ENCODE measurements around the gene OSBPL3.

Gene OSBPL3

DNA sequence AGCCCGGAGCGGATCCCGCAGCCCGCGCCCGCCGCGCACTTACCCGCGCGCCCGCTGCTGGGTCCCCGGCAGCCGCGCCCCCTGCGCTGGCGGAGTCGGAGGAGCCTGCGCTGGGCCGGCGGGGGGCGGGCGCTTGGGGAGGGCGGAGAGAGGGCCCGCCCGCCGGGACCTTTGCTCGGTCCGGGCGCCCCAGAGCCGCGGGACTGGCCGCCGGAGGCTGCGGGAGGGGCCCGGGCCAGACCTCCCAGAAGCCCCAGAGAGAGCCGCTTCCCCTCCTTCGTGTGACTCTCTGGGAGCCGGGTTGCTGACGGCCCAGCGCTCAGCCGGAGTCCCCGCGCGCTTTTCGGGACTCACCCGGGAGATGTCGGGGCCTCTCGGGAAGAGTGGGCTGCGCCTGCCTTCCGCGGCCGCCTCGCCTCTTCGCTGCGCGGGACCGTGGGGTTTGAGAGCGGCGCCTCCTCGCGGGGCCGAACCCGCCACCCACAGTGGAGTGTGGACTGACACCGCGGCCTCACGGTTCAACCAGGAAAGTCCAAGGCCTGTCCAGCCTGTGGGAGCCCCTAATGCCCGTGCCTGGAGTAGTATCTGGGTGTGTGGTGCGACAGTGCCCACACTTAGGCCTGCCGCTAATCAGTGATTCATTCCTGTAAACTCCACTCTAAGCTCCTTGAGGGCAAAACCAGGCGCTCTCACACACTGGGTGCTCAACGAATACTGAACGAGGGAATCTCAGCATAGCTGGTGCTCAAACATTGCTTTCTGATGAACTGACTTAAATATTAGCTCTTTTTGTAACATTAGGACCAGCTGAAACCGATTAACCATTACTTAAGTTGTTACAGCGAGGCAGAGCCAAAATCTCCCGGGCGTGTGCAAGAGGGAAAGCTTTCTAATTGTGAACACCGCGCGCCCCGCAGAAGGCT, 222.4 kb downstream of the OSBPL3 start, which contains the start of gene GSDME:
Gene GSDME, minus strand, starts transcription at position 112 of the 923 bp plus-strand sequence. CDS start 7,690 bp downstream, outside the sequence.
- DNase-seq (ENCODE audit: low read depth): no peak

DNA sequence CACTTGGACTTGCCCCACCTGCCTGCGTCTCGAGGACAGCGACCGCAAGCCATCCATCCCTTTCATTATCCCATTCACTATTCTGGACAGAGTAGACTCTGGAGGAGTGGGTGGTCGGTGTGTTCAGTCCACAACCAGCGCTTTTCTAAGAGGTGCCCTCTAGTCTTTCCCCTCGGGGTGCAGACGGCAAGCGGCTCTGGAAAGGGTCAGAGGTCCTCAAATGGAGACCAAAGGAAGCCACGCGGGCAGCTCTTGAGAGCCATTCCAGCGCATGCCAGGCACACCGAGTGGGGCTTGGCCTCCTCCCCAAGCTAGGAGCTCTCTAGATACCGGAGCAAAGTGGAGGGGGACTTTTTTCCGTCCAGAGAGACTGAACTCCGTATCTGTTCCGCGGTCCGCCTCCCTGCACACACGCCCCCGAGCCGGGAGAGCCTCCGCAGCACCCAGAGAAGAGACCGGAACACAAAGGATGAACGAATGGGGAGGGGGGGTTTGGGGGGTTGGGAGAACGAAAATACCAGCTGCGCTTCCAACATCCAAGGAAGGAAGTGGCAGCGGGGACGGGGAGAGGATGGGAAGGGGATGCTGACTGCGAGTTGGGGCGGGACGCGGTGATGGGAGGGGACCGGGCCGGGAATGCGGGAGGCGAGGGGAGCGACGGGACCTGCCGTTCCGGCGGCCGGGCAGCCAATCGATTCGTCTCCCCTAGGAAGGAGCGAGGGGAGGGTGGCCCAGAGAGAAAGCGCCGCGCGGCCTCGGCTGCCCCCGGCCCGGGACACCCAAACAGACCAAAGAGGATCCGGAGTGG, 223.2 kb downstream of the OSBPL3 start:
- DNase-seq (ENCODE audit: low read depth): no peak

DNA sequence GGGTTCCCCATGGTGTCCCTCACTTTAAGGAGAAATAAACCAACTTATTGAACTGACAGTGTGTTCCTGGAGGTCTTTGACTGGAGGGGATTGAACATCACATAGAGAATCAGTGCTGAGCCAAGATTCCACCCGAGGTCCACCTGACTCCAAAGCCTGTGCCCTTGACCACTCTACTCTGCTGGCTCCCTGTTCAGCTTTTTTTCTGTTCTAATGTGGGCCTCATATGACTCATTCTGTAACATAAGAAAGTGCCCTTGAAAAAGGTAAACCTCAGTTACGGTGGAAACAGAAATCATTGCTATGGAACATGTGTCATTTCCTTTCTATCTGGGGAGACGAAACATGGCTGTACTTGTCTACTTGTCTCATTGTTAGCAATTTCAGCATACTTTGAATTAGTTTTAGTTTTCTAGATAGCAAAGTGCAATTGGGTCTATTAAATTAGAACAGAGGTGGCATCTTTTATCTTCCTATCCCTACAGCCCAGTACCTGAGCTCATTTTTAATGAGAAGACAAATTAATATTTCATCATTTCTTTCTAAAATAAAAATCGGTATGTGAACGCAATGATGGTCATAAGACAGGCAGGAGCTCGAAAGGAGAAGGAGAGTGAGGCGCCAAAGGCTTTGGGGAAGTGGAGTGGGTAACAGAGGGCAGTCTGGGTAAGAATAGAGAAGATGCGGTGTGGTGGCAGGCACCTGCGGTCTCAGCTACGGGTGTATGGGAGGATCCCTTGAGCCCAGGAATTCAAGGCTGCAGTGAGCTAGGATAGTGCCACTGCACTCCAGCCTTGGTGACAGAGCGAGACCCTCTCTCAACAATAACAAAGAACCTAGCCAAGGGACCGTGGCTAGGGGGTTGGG, 224.2 kb downstream of the OSBPL3 start:
- DNase-seq (ENCODE audit: low read depth): no peak

DNA sequence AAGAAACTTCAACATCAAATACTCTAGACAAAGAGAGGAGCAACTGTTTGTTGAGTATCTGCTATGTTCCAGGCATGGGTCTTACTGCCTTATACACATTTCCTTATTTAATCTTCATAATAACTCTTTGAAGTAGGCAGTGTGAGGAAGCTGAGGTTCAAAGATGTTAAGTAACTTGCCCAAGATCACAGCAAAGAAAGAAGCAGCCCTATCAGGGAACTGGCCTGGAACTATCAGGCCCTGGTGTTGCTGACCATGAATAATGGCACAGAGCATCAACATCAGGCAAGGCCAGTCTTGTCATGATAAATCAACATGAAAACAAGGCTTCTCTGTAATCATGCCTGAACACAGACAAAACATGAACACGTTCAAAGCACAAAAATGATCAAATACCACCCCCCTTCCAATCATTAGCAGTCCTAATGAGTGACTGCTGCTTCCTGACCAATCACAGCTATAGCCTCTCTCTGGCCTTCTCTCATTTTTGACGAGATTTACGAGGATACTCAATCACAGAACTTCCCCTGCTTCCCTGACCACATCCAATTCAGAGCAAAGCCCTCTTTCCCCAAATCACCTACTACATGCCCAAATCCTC, 225.0 kb downstream of the OSBPL3 start:
- DNase-seq (ENCODE audit: low read depth): no peak

DNA sequence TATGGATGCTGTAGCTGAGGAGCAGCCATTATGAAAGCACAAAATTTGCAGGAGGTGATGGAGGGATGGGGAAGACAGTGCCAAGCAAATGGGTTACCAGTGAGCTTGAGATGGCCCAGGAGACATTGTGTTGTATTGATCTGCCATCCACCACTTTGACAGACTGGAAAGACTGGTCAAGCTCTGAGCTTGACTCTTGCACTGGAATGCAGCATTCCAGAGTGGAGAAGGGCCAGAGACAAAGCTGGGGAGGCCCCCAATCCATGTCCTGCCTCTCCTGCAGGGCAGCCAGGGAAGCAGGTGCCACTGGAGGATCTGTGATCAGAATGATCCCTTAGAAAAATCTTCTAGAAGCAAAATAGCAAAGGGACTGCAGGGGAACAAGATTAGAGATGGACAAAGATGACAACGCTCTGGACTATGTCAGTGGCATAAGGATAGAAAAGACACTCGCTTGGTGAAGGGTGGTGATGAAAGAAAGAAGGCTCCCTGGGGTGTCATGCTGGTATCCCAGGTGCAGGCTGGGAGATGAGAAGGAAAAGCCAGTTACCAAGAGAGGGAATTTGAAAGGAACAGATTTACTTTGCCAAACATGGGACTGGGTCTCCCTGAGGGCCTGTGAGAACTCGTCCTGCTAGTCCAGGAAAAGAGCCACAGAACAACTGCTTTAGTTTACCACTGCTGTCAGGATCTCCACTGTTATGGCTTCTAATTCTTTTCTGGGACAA, 227.7 kb downstream of the OSBPL3 start:
- DNase-seq (ENCODE audit: low read depth): no peak

DNA sequence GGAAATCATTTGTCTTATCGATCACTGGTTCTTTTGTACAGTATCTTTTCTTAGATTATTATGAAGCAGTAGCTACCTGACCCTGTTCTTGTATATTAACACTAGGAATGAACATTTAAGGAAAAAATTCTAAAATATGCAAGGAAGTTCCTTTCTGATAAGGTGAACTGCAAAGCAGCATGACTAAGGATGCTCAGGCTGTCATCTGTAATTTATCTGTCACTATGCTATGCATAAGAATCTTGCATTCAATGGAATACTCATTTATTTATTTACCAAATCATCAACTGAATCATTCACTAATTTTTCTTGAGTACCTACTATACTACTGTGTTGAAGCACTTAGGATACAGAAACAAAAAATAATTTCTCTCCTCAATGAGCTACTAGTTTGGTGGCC, 228.5 kb downstream of the OSBPL3 start:
- no peak for DNase-seq (ENCODE audit: low read depth)

DNA sequence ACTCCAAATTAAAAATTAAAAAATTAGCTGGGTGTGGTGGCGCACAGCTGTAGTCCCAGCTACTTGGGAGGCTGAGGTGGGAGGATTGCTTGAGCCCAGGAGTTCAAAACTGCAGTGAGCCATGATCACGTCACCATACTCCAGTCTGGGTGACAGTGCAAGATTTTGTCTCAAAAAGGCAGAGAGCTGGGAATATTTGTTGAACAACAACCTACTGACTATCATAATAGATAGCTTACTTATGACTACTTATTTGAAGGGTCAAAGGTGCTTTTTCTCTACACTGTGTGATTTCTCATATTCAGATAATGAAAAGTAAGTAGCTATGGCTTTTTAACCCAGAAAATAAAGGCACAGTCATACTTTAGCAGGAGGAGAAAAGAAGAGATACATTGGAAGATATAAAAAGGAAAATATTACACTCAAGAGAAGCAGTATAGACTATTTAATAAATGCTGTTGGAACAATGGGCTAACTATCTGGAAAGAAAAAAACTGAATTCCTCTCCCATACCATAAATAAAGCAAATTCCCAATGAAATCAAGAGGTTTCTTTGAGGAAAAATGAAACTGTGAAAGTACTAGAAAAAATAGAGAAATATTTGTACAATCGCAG, 229.4 kb downstream of the OSBPL3 start:
- no peak for DNase-seq (ENCODE audit: low read depth)

DNA sequence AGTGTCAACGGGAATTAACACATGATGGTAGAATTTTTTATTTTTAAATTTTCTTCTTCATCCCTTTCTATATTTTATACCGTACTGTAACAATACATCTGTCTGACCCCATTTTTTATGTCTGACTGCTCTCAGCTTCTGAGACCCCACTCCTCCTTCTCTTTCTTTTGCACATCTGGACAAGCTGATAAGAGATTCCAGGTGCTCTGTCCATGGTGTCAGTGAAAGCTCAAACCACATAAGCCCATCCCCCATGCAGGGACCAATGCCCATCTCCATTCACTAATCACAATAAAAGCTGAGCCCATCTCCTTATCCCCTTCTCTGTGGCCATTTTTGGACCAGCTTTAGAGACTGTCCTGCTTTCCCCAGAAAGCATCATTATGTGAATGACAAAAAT, 231.5 kb downstream of the OSBPL3 start:
- no peak for DNase-seq (ENCODE audit: low read depth)

Data from GM04503 (cell line).